Measurements from ENCODE around the gene TUBB6.

The TUBB6 gene

DNA sequence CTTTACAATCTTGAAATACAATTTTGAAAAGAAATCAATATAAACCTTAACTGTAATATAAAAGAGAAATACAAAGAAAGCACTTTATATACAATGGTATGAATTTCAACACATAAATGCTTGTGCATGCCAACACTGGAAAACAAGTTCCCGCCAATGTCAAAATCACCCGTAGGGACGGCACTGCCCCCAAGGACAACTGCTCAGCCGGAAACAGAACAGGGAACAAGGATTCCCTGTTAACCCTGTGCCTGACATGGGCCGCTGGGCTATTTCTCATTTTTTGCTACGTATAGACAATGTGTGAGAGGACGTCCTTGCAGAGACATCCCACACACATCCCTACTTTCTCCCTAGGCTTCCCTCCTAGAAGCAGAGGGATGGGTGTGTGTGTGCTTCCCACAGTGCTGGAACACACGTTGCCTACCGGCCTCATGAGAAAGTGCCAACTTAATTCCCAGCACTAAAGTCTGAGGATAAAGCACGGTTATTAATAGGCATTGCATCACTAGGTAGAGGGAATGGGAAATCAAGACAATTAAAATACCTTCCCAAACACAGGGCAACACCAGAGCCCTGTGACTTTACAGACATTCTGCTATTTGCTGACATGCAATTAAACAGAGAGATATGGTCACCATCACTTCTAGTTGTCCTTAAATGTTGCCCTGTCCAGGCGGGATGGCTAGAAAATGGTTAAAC lies 54.6 kb downstream of the TUBB6 start:
- no peak for ATAC-seq
- Mint-ChIP-seq H3K4me3 (no peak overlapping the region), H3K4me1 (peaks cover 6% of the 10 kb centered on the region), H3K36me3 (ENCODE audit: low read depth) (peaks cover 52% of the 10 kb centered on the region), H3K27ac (no peak overlapping the region), H3K9me3 (no peaks in the 10 kb centered on the region), H3K27me3 (no peaks in the 10 kb centered on the region)
- DNase-seq = no peak

DNA sequence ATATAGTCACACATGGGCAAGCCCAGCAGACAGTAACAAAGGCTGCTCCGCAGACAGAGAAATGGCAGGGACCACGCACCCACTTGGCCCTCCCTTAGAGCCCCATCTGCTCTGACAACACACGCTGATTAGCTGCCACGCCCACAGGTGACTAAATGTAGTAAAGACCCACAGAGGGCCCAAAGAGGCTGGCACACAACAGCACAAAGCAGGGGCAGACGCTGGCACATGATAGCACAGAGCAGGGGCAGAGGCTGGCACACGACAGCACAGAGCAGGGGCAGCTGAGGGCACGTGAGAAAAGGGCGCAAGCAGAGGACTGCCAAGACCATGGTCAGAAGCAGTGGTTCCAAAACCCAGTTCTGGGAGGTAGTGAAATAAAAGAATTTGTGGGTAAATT lies 58.3 kb downstream of the TUBB6 start:
- Mint-ChIP-seq H3K27me3 (no peaks in the 10 kb centered on the region), H3K9me3 (no peaks in the 10 kb centered on the region), H3K4me1 (peaks cover 10% of the 10 kb centered on the region), H3K36me3 (ENCODE audit: low read depth) (peaks cover 41% of the 10 kb centered on the region), H3K27ac (no peak overlapping the region), H3K4me3 (no peak overlapping the region)
- no peak for DNase-seq
- ATAC-seq = no peak

DNA sequence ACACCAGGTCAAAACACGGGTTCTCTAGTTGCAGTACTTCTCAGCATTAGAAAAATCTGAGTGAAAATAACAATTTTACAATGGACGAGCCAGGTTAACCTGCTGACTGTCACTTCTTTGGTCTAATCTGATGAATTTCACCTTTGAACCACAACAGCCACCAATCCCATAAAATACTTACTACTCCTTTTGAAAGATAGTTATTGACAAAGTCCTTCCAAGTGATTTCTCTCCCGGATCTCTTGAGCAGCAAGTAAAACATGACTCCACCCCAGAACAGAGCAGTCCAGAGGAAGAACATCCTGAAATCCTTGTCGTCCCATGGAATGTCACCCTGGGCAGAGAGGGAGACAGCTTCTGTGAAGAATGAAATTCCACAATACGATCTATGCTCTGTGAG lies 58.7 kb downstream of the TUBB6 start:
- no peak overlapping the region for H3K4me3 Mint-ChIP-seq
- H3K27me3 Mint-ChIP-seq = no peaks in the 10 kb centered on the region
- H3K9me3 Mint-ChIP-seq = no peaks in the 10 kb centered on the region
- no peak overlapping the region for H3K27ac Mint-ChIP-seq
- DNase-seq (no peak), ATAC-seq (no peak)
- H3K4me1 Mint-ChIP-seq = peaks cover 13% of the 10 kb centered on the region
- peaks cover 41% of the 10 kb centered on the region for H3K36me3 Mint-ChIP-seq (ENCODE audit: low read depth)

DNA sequence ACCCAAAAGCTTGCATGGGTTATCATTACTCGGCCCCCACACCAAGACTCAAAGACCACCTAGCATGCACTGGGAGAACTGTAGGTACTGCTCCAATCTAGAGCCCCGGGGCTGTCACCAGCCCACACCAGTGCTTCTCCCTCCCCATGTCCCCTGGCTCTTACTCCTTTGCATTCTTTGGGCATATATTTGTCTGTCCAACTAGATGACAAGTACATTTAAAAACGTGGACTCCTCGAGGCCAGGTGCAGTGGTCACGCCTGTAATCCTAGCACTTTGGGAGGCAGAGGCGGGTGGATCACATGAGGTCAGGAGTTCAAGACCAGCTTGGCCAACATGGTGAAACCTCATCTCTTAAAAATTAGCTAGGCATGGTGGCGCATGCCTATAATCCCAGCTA lies 61.2 kb downstream of the TUBB6 start:
- Mint-ChIP-seq H3K36me3 (ENCODE audit: low read depth) (peaks cover 52% of the 10 kb centered on the region), H3K9me3 (no peaks in the 10 kb centered on the region), H3K4me1 (peaks cover 30% of the 10 kb centered on the region), H3K27me3 (no peaks in the 10 kb centered on the region), H3K27ac (no peak overlapping the region), H3K4me3 (no peak overlapping the region)
- DNase-seq (no peak), ATAC-seq (no peak)

DNA sequence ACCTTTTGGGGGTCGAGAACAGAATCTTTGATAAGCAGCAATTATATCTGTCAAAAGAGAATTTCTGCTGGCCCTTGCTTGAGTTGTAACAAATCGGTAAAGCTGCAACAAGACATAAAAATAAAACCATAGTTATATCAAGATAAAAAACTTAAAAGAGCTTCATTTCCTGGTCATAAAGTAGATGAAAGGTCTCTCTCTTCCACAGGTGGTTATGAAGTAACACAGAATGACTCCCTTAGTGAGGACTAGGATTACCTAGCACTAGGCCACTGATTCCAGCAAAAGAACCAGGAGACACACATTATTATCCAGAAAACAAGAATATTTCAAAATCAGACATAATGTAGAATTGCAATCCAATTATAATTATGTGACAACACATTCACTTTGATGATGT lies 63.5 kb downstream of the TUBB6 start:
- DNase-seq (no peak), ATAC-seq (no peak)
- Mint-ChIP-seq H3K9me3 (no peaks in the 10 kb centered on the region), H3K4me1 (peaks cover 44% of the 10 kb centered on the region), H3K36me3 (ENCODE audit: low read depth) (peaks cover 52% of the 10 kb centered on the region), H3K4me3 (no peak overlapping the region), H3K27ac (no peak overlapping the region), H3K27me3 (no peaks in the 10 kb centered on the region)

DNA sequence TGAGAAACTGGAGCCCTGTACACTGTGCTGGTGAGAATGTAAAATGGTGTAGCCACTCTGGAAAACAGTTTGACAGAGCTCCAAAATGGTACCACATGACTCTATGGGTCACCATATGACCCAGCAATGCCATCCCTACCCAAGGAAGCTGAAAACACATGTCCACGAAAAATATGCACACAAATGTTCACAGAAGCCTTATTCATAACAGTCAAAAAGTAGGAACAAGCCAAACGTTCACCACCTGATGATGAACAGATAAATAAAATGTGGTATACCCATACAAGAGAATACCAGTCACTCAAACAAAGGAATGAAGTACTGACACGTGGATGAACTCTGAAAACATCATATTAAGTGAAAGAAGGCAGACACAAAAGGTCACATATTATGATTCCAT lies 64.4 kb downstream of the TUBB6 start:
- H3K4me1 Mint-ChIP-seq = peaks cover 44% of the 10 kb centered on the region
- no peak overlapping the region for H3K4me3 Mint-ChIP-seq
- H3K27me3 Mint-ChIP-seq = no peaks in the 10 kb centered on the region
- H3K9me3 Mint-ChIP-seq = no peaks in the 10 kb centered on the region
- ATAC-seq (no peak), DNase-seq (no peak)
- H3K27ac Mint-ChIP-seq = no peak overlapping the region
- peaks cover 44% of the 10 kb centered on the region for H3K36me3 Mint-ChIP-seq (ENCODE audit: low read depth)

DNA sequence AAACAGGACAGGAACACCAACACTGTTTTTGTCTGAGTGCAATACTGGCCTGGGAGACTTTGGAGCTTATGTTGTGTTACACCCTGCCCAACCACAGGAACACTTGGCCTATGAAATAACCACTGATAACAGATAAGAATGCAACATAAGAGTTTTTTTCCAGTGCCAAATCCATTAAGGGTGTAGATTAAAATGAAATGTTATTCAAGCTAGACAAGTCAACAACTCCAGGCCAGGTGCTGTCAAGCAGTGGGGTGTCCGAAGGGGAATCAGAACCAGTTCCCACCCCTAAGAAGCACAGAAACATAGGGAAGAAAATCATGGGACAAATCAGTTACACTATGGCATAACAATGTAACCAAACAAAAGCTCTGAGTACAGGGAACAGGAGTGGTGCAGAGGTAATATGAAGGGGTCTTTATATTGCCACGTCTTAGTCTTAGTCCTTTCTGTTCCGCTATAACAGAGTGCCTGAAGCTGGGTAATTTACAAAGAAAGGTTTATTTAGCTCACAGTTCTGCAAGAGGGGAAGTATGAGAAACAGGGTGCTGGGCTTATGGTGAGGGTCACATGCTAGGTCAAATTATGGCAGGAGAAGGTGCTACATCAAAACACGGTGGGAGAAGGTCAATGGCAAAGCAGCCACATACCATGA lies 65.2 kb downstream of the TUBB6 start:
- no peak for ATAC-seq
- Mint-ChIP-seq H3K27ac (no peak overlapping the region), H3K4me3 (no peak overlapping the region), H3K36me3 (ENCODE audit: low read depth) (peaks cover 43% of the 10 kb centered on the region), H3K9me3 (no peaks in the 10 kb centered on the region), H3K27me3 (no peaks in the 10 kb centered on the region), H3K4me1 (peaks cover 51% of the 10 kb centered on the region)
- no peak for DNase-seq

DNA sequence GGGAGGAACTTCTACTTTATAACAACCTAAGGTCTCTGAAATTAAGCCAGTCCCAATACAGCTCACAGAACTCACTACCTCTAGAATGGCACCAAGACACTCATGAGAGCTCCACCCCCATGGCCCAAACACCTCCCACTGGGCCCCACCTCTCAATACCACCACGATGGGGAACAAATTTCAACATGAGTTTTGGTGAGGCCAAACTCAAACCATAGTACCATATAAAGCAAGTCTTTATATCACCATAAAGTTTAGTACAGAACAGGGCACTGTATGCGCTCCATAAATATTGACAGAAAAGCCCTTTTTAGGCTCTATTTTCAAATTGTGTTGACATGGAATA lies 65.7 kb downstream of the TUBB6 start:
- no peak overlapping the region for H3K27ac Mint-ChIP-seq
- H3K9me3 Mint-ChIP-seq = no peaks in the 10 kb centered on the region
- H3K36me3 Mint-ChIP-seq (ENCODE audit: low read depth) = peaks cover 42% of the 10 kb centered on the region
- H3K4me1 Mint-ChIP-seq = peaks cover 51% of the 10 kb centered on the region
- H3K27me3 Mint-ChIP-seq = no peaks in the 10 kb centered on the region
- ATAC-seq (no peak), DNase-seq (no peak)
- no peak overlapping the region for H3K4me3 Mint-ChIP-seq

DNA sequence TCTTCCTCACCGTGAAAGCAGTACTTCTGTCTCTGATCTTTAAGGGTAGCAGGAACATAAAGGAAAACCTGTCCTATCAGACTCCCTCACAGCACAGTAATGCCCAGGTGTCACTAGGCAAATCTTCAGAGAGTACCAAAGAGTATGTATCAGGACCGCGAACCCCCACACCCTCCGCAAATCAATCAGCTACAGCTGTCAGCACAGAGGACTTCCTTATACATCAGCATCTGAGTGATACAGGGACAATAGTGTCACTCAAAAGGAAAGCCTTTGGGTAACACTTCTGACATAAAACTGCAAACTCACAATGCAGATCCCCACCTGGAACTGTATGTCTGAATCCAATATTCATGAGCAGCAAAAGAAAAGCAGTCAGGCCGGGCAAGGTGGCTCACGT lies 66.4 kb downstream of the TUBB6 start:
- DNase-seq = no peak

More for the DNA sequence above, 66.4 kb downstream of the TUBB6 start:
- no peak for ATAC-seq
- Mint-ChIP-seq H3K27me3 (peaks cover 2% of the 10 kb centered on the region), H3K27ac (no peak overlapping the region), H3K4me1 (peaks cover 51% of the 10 kb centered on the region), H3K9me3 (no peaks in the 10 kb centered on the region), H3K4me3 (peak overlapping the region; percentile 89), H3K36me3 (ENCODE audit: low read depth) (peaks cover 39% of the 10 kb centered on the region)

Measured in activated naive CD8-positive, alpha-beta T cell treated with anti-CD3 and anti-CD28 coated beads, Interleukin-2, amount 50 U/mL, for 24 hours (primary cell).